Endothelial cell of umbilical vein (primary cell): ENCODE measurements around the gene WDR41. TPM values are rescaled to one million over a fixed set of nuclear protein-coding genes. Genes with fewer than 3 reads are reported as not detected.

ENCODE experiments used
- BruUV-seq: library from RNA; stranded (reverse); fragments of 400-500 nt; replicated peaks from 2 replicates; lab custom pipeline; 2021; lab: Mats Ljungman, UMichigan
- CTCF ChIA-PET: fragments of 300-600, 350-600 bp; sonication (Branson Sonifier 250); formaldehyde crosslinking; loops from one replicate; lab custom pipeline; 2021; ENCODE audit warnings: antibody characterized with exemption, inconsistent platforms; lab: Charles Lee
- POLR2A ChIA-PET: fragments of 300-600, 350-600 bp; sonication (Branson Sonifier 250); formaldehyde crosslinking; loops from one replicate; lab custom pipeline; 2021; ENCODE audit warnings: antibody characterized with exemption, inconsistent platforms; lab: Charles Lee
- DNase-seq: peaks from one replicate; pipeline ENCODE4 v3.0.0-alpha.2; 2011; ENCODE audit warnings: low read depth, low spot score
- FAIRE-seq: peaks from 2 replicates; lab custom pipeline; 2011; peaks lifted over from hg19 to GRCh38; lab: Jason Lieb, UNC
- H2AFZ ChIP-seq: 2 replicates; pipeline ENCODE4 v1.6.0; 2012; ENCODE audit warnings: low read depth, low read length, control low read depth, inconsistent platforms
- H3K27ac ChIP-seq: 2 replicates; pipeline ENCODE4 v1.5.1; 2011; ENCODE audit warnings: low read depth, mild to moderate bottlenecking, control low read depth, low read length, moderate library complexity; ENCODE audit not compliant: insufficient read depth
- H3K27me3 ChIP-seq, 2 experiments: 2 replicates each; pipeline versions ENCODE4 v1.6.0 to v1.6.1; 2011; ENCODE audit warnings: low read length in 2 of 2, mixed read lengths in 1 of 2; ENCODE audit not compliant: control insufficient read depth in 2 of 2, insufficient read depth in 2 of 2
- H3K36me3 ChIP-seq, 2 experiments: 2 replicates in 1 of 2; 3 replicates in 1 of 2; pipeline ENCODE4 v1.5.1; 2011; ENCODE audit warnings: low read length in 2 of 2, mild to moderate bottlenecking in 1 of 2, moderate library complexity in 1 of 2; ENCODE audit not compliant: control insufficient read depth in 2 of 2, insufficient read depth in 2 of 2; ENCODE audit errors: extremely low read depth in 1 of 2
- H3K4me1 ChIP-seq: 3 replicates; pipeline ENCODE4 v1.5.1; 2011; ENCODE audit warnings: mild to moderate bottlenecking, low read length; ENCODE audit not compliant: control insufficient read depth, insufficient read depth; ENCODE audit errors: extremely low read depth
- H3K4me2 ChIP-seq: 2 replicates; pipeline ENCODE4 v1.6.1; 2011; ENCODE audit warnings: low read length, control low read depth, mixed read lengths; ENCODE audit not compliant: insufficient read depth
- H3K4me3 ChIP-seq, 3 experiments: fragments of 200-600 bp in 1 of 3; sonication (generic), shearing (Covaris generic) in 1 of 3; replicated peaks in 1 of 3; 2 replicates each; pipeline ENCODE4 v1.5.1; 2011 to 2016; ENCODE audit warnings: control low read depth in 3 of 3, low read length in 3 of 3, mild to moderate bottlenecking in 2 of 3, inconsistent platforms in 1 of 3, low read depth in 1 of 3, moderate library complexity in 1 of 3; ENCODE audit not compliant: insufficient read depth in 1 of 3
- H3K79me2 ChIP-seq: 2 replicates; pipeline ENCODE4 v1.6.0; 2012; ENCODE audit warnings: low read length, inconsistent platforms; ENCODE audit not compliant: control insufficient read depth, insufficient read depth
- H3K9ac ChIP-seq: replicated peaks from 2 replicates; pipeline ENCODE3; 2011; ENCODE audit warnings: low read length, control low read depth; ENCODE audit not compliant: insufficient read depth; ENCODE audit errors: extremely low read depth
- H3K9me1 ChIP-seq: replicated peaks from 3 replicates; pipeline ENCODE4 v1.6.0; 2011; ENCODE audit warnings: mild to moderate bottlenecking, low read length; ENCODE audit not compliant: control insufficient read depth, insufficient read depth; ENCODE audit errors: extremely low read depth
- H3K9me3 ChIP-seq: replicated peaks from 2 replicates; pipeline ENCODE4 v1.5.1; 2012; ENCODE audit warnings: low read length, inconsistent platforms; ENCODE audit not compliant: control insufficient read depth, insufficient read depth
- H4K20me1 ChIP-seq: replicated peaks from 2 replicates; pipeline ENCODE3; 2011; ENCODE audit warnings: mild to moderate bottlenecking, low read length; ENCODE audit not compliant: control insufficient read depth, insufficient read depth; ENCODE audit errors: extremely low read depth
- CTCF ChIP-seq, 2 donors: IDR thresholded peaks; 1 replicate in 1 of 2; 2 replicates in 1 of 2; pipeline ENCODE4 v1.5.1; 2011; ENCODE audit warnings: low read length in 2 of 2, mild to moderate bottlenecking in 2 of 2, moderate library complexity in 2 of 2, control low read depth in 1 of 2, inconsistent platforms in 1 of 2, low read depth in 1 of 2; ENCODE audit not compliant: insufficient read depth in 1 of 2; ENCODE audit errors: extremely low read depth in 1 of 2
- EZH2 ChIP-seq: IDR thresholded peaks from 2 replicates; pipeline ENCODE4 v1.6.1; 2012; ENCODE audit warnings: borderline replicate concordance, low read depth, mild to moderate bottlenecking, moderate library complexity, low read length, inconsistent platforms; ENCODE audit not compliant: severe bottlenecking
- FOS ChIP-seq: IDR thresholded peaks from 2 replicates; pipeline ENCODE4 v1.6.1; 2011; ENCODE audit warnings: mild to moderate bottlenecking, low read length, moderate library complexity, borderline replicate concordance; ENCODE audit not compliant: insufficient read depth
- GATA2 ChIP-seq: IDR thresholded peaks from 2 replicates; pipeline ENCODE4 v1.7.0; 2011; ENCODE audit warnings: low read depth, mild to moderate bottlenecking, moderate library complexity, mixed read lengths, low read length; ENCODE audit not compliant: insufficient read length, insufficient read depth
- JUN ChIP-seq: IDR thresholded peaks from 2 replicates; pipeline ENCODE4 v1.6.1; 2011; ENCODE audit warnings: borderline replicate concordance, low read depth; ENCODE audit not compliant: insufficient read length, insufficient read depth
- MAX ChIP-seq: IDR thresholded peaks from 2 replicates; pipeline ENCODE4 v1.6.1; 2011; ENCODE audit not compliant: insufficient read depth, insufficient read length
- MYC ChIP-seq: IDR thresholded peaks from one replicate; pipeline ENCODE4 v1.6.1; 2011; ENCODE audit warnings: mild to moderate bottlenecking, low read depth, low read length
- POLR2A ChIP-seq: IDR thresholded peaks from 2 replicates; pipeline ENCODE4 v1.6.1; 2012; ENCODE audit warnings: low read depth, mild to moderate bottlenecking, control low read depth, low read length
- POLR2AphosphoS5 ChIP-seq: IDR thresholded peaks from 2 replicates; pipeline ENCODE4 v1.6.1; 2012; ENCODE audit warnings: low read depth, mild to moderate bottlenecking, control low read depth, low read length, moderate library complexity; ENCODE audit not compliant: insufficient read depth
- dilution Hi-C: fragments of 300-500 bp; cut with MboI; formaldehyde crosslinking; loops from one replicate; pipeline ENCODE4 v1.15.0; 2019; ENCODE audit warnings: low sequenced_read_pairs; ENCODE audit not compliant: extremely low pct_ligation_motif_present
- intact Hi-C: fragments of 100-400 bp; cut with micrococcal nuclease; formaldehyde crosslinking; loops from one replicate; pipeline ENCODE4 v1.10.0; 2022
- polyA plus RNA-seq, 4 experiments: library from polyadenylated mRNA; depleted of rRNA in 3 of 4; stranded (reverse) in 3 of 4; unstranded in 1 of 4; fragments of >200 nt; gene quantifications; 2 replicates each; pipeline versions ENCODE4 v1.2.1 to v1.2.3, GENCODE V29; 2011 to 2012; ENCODE audit warnings: missing spikeins in 1 of 4
- total RNA-seq: library from RNA; stranded (reverse); gene quantifications from 2 replicates; pipeline ENCODE4 v1.2.3, GENCODE V29; 2021

Gene WDR41
- total and polyA plus RNA-seq, 2 donors (not counting 3 experiments of a cell fraction or from before 2014, with no cell fraction given) = 10.2 to 33.6 TPM

- Histone ChIP-seq H3K27ac (no peak overlapping the region), H3K4me2 (no peak overlapping the region), H3K9me3 (no peaks in the 10 kb centered on the region), H2AFZ (no peak overlapping the region), H4K20me1 (no peaks in the 10 kb centered on the region), H3K9me1 (no peaks in the 10 kb centered on the region), H3K79me2 (no peaks in the 10 kb centered on the region), H3K4me3 (no peak overlapping the region), H3K4me1 (no peaks in the 10 kb centered on the region), H3K9ac (no peak overlapping the region), H3K27me3 (no peaks in the 10 kb centered on the region), H3K36me3 (no peaks in the 10 kb centered on the region)
- intact Hi-C loops = no loop called here
- CTCF ChIA-PET = interaction anchor here (1.0 kb wide), 1 partner anchor 17 kb away, joined by 4 read pairs; no protein-coding TSS in a partner anchor
- FAIRE-seq (no peak), DNase-seq (no peak)
- POLR2A ChIA-PET = no interaction called here
- no TSS peak for BruUV-seq
- dilution Hi-C loops = no loop called here
- TF ChIP-seq FOS = no peak
- no peak for TF ChIP-seq CTCF (IDR thresholded peaks at IDR 0.05; ENCODE audit: extremely low read depth in 1 of 2, insufficient read depth in 1 of 2, low read depth in 1 of 2, low read length in 2 of 2)
- no peak for TF ChIP-seq EZH2
- no peak for TF ChIP-seq JUN
- no peak for TF ChIP-seq MYC
- TF ChIP-seq POLR2AphosphoS5 = no peak
- no peak for TF ChIP-seq POLR2A
- TF ChIP-seq MAX = no peak
- TF ChIP-seq GATA2 = no peak
These were observed 48.4 kb downstream of the WDR41 start for GRCh38 chr5:77443670-77444069.
